MG63 (cell line): ENCODE data around the gene ACKR2. TPM values are rescaled to one million over a fixed set of nuclear protein-coding genes. Genes with fewer than 3 reads are reported as not detected.

Experiments used
- DNase-seq: peaks from one replicate; pipeline ENCODE4 v3.0.0-alpha.2; 2020
- H3K27me3 ChIP-seq: fragments of 250-450 bp; sonication (Bioruptor Pico); 2 replicates; pipeline ENCODE4 v1.5.1; 2020; ENCODE audit warnings: mild to moderate bottlenecking, moderate library complexity
- H3K36me3 ChIP-seq: fragments of 250-450 bp; sonication (Bioruptor Pico); 2 replicates; pipeline ENCODE4 v1.5.1; 2020; ENCODE audit warnings: mild to moderate bottlenecking, moderate library complexity
- H3K4me3 ChIP-seq: fragments of 250-450 bp; sonication (Bioruptor Pico); 2 replicates; pipeline ENCODE4 v1.5.1; 2020; ENCODE audit warnings: mild to moderate bottlenecking, moderate library complexity
- H3K9me3 ChIP-seq: fragments of 250-450 bp; sonication (Bioruptor Pico); 2 replicates; pipeline ENCODE4 v1.5.1; 2020; ENCODE audit warnings: mild to moderate bottlenecking, moderate library complexity
- total RNA-seq: library from RNA; depleted of rRNA; stranded (reverse); fragments of >200 nt; shearing (Covaris generic); gene quantifications from 2 replicates; pipeline ENCODE4 v1.2.3, GENCODE V29; 2014; ENCODE audit warnings: low replicate concordance; rRNA removed

Gene ACKR2
- total RNA-seq, 1 experiment from 2014 or later: not detected

GRCh38 chr3:42914771-42915515 lies 105.7 kb downstream of the ACKR2 start:
- Histone ChIP-seq H3K36me3 (no peaks in the 10 kb centered on the region), H3K9me3 (no peaks in the 10 kb centered on the region; the same call in 1 of the 2 replicates), H3K27me3 (no peaks in the 10 kb centered on the region), H3K4me3 (no peak overlapping the region)
- DNase-seq: no peak

Other genes with a start within 250 kb of the ACKR2 start
- gene SEC22C, start 227.5 kb upstream of the ACKR2 start, total RNA-seq: 54.8 and 68.3 TPM in 2 replicates
- 11.2 and 14.6 TPM in 2 replicates for gene SS18L2, start 218.6 kb upstream of the ACKR2 start, total RNA-seq
- 4.4 and 4.8 TPM in 2 replicates for gene NKTR, start 208.8 kb upstream of the ACKR2 start, total RNA-seq
- 11.7 and 22.7 TPM in 2 replicates for gene ZBTB47, start 155.7 kb upstream of the ACKR2 start, total RNA-seq
- gene KLHL40, start 123.9 kb upstream of the ACKR2 start, total RNA-seq: not detected in 2 replicates
- gene HHATL, start 106.6 kb upstream of the ACKR2 start, total RNA-seq: not detected in 2 replicates
- gene CCDC13, start 36.2 kb upstream of the ACKR2 start, total RNA-seq: 0.59 and 10.2 TPM in 2 replicates
- gene HIGD1A, start 5.0 kb upstream of the ACKR2 start, total RNA-seq: 93.8 and 116 TPM in 2 replicates
- gene CYP8B1, start 66.4 kb downstream of the ACKR2 start, total RNA-seq: not detected in 2 replicates
- gene ZNF662, start 96.7 kb downstream of the ACKR2 start, total RNA-seq: not detected in 2 replicates
- gene GASK1A, start 169.9 kb downstream of the ACKR2 start, total RNA-seq: 0.15 TPM in 1 of 2 replicates, not detected in the other